ENCODE results near the gene PWP2.
"Not testable (repeated sequence)": the region's sequence is repeated elsewhere in the genome, so short reads cannot be mapped to it uniquely, and the experiment has no call there.

The PWP2 gene

GRCh38 chr21:44083631-44084291, 23.4 kb upstream of the PWP2 start:
- DNase-seq: no peak

GRCh38 chr21:44084496-44085241, 22.5 kb upstream of the PWP2 start:
- DNase-seq: no peak

GRCh38 chr21:44085491-44086321, 21.5 kb upstream of the PWP2 start:
- no peak for DNase-seq

GRCh38 chr21:44086636-44087425, 20.4 kb upstream of the PWP2 start:
- no peak for DNase-seq

GRCh38 chr21:44087426-44088400, 19.5 kb upstream of the PWP2 start:
- DNase-seq: no peak

- DNase-seq: no peak
Measured at GRCh38 chr21:44088401-44088780, 18.8 kb upstream of the PWP2 start.

- no peak for DNase-seq
Measured at GRCh38 chr21:44089001-44089911, 17.9 kb upstream of the PWP2 start.

GRCh38 chr21:44090325-44090724, 16.9 kb upstream of the PWP2 start:
- DNase-seq: no peak

GRCh38 chr21:44092211-44092610, 15.0 kb upstream of the PWP2 start:
- DNase-seq: no peak

- no peak for DNase-seq
Measured at GRCh38 chr21:44093761-44094160, 13.4 kb upstream of the PWP2 start.

GRCh38 chr21:44094832-44095231, 12.4 kb upstream of the PWP2 start:
- no peak for DNase-seq

GRCh38 chr21:44098507-44098906, 8.7 kb upstream of the PWP2 start:
- not testable (repeated sequence) for DNase-seq

GRCh38 chr21:44098964-44099363, 8.2 kb upstream of the PWP2 start:
- not testable (repeated sequence) for DNase-seq

GRCh38 chr21:44107589-44107988, 390 bp downstream of the PWP2 start:
- not testable (repeated sequence) for DNase-seq

GRCh38 chr21:44113702-44114371, 6.6 kb downstream of the PWP2 start:
- DNase-seq: not testable (repeated sequence)

GRCh38 chr21:44122131-44122530, 14.9 kb downstream of the PWP2 start:
- not testable (repeated sequence) for DNase-seq

GRCh38 chr21:44127827-44128226, 20.6 kb downstream of the PWP2 start:
- not testable (repeated sequence) for DNase-seq

- DNase-seq: not testable (repeated sequence)
Measured at GRCh38 chr21:44133715-44134057, 26.5 kb downstream of the PWP2 start.

GRCh38 chr21:44134732-44135131, 27.5 kb downstream of the PWP2 start:
- DNase-seq: not testable (repeated sequence)

- not testable (repeated sequence) for DNase-seq
Measured at GRCh38 chr21:44138039-44138438, 30.8 kb downstream of the PWP2 start.
